GM21723 (cell line): ENCODE measurements around the gene PAEP.

Experiments
- ATAC-seq: cut with Tn5 transposase; IDR thresholded peaks from one replicate; pipeline ENCODE4 v1.9.1; 2021; ENCODE audit warnings: mild to moderate bottlenecking, moderate library complexity; ENCODE audit not compliant: unreplicated experiment

PAEP gene

GRCh38 chr9:135591506-135592330, 30.2 kb downstream of the PAEP start:
- no peak for ATAC-seq

GRCh38 chr9:135592331-135592590, 30.7 kb downstream of the PAEP start:
- ATAC-seq: no peak

- ATAC-seq: no peak
Observed at GRCh38 chr9:135592625-135593024, 31.1 kb downstream of the PAEP start.

GRCh38 chr9:135596211-135596610, 34.7 kb downstream of the PAEP start:
- ATAC-seq: no peak

GRCh38 chr9:135600296-135600817, 38.8 kb downstream of the PAEP start:
- ATAC-seq: no peak

GRCh38 chr9:135601988-135602387, 40.4 kb downstream of the PAEP start:
- ATAC-seq: no peak

- ATAC-seq: no peak
Observed at GRCh38 chr9:135602789-135603481, 41.4 kb downstream of the PAEP start.

GRCh38 chr9:135604437-135605237, 43.1 kb downstream of the PAEP start:
- ATAC-seq: no peak

- no peak for ATAC-seq
Observed at GRCh38 chr9:135605238-135605781, 43.8 kb downstream of the PAEP start.

- ATAC-seq: no peak
Observed at GRCh38 chr9:135606885-135607259, 45.3 kb downstream of the PAEP start.

GRCh38 chr9:135607401-135608293, 46.1 kb downstream of the PAEP start:
- ATAC-seq: no peak

GRCh38 chr9:135608294-135608998, 46.9 kb downstream of the PAEP start:
- ATAC-seq: no peak

- ATAC-seq: no peak
Observed at GRCh38 chr9:135608999-135609317, 47.4 kb downstream of the PAEP start.

GRCh38 chr9:135609366-135609955, 47.9 kb downstream of the PAEP start:
- no peak for ATAC-seq

GRCh38 chr9:135610290-135611141, 49.0 kb downstream of the PAEP start:
- ATAC-seq: no peak

- ATAC-seq: no peak
Observed at GRCh38 chr9:135611142-135611874, 49.8 kb downstream of the PAEP start.

- ATAC-seq: no peak
Observed at GRCh38 chr9:135611875-135612209, 50.3 kb downstream of the PAEP start.

- ATAC-seq: no peak
Observed at GRCh38 chr9:135612437-135612836, 50.9 kb downstream of the PAEP start.
